Measurements from ENCODE around the gene ATG4C.
"Not testable (repeated sequence)": the region's sequence is repeated elsewhere in the genome, so short reads cannot be mapped to it uniquely, and the experiment has no call there.

The ATG4C gene

GRCh38 chr1:62800281-62800680 lies 16.3 kb downstream of the ATG4C start:
- Mint-ChIP-seq H3K4me1 (ENCODE audit: low read depth) (peaks cover 13% of the 10 kb centered on the region), H3K27ac (no peak overlapping the region), H3K27me3 (ENCODE audit: low read depth) (no peaks in the 10 kb centered on the region), H3K9me3 (no peaks in the 10 kb centered on the region), H3K4me3 (no peak overlapping the region), H3K36me3 (ENCODE audit: low read depth) (peaks cover 1% of the 10 kb centered on the region)

GRCh38 chr1:62800825-62801306 lies 16.9 kb downstream of the ATG4C start:
- H3K27ac Mint-ChIP-seq = no peak overlapping the region
- H3K9me3 Mint-ChIP-seq = no peaks in the 10 kb centered on the region
- H3K4me3 Mint-ChIP-seq = no peak overlapping the region
- H3K27me3 Mint-ChIP-seq (ENCODE audit: low read depth) = no peaks in the 10 kb centered on the region
- H3K4me1 Mint-ChIP-seq (ENCODE audit: low read depth) = peaks cover 13% of the 10 kb centered on the region
- peaks cover 1% of the 10 kb centered on the region for H3K36me3 Mint-ChIP-seq (ENCODE audit: low read depth)

GRCh38 chr1:62809788-62810187 lies 25.9 kb downstream of the ATG4C start:
- Mint-ChIP-seq H3K27me3 (ENCODE audit: low read depth) (no peaks in the 10 kb centered on the region), H3K4me1 (ENCODE audit: low read depth) (no peaks in the 10 kb centered on the region), H3K27ac (no peak overlapping the region), H3K4me3 (no peak overlapping the region), H3K36me3 (ENCODE audit: low read depth) (peaks cover 5% of the 10 kb centered on the region), H3K9me3 (no peaks in the 10 kb centered on the region)

GRCh38 chr1:62810420-62811274 lies 26.7 kb downstream of the ATG4C start:
- Mint-ChIP-seq H3K27me3 (ENCODE audit: low read depth) (no peaks in the 10 kb centered on the region), H3K4me1 (ENCODE audit: low read depth) (no peaks in the 10 kb centered on the region), H3K4me3 (no peak overlapping the region), H3K27ac (no peak overlapping the region), H3K9me3 (no peaks in the 10 kb centered on the region), H3K36me3 (ENCODE audit: low read depth) (peaks cover 5% of the 10 kb centered on the region)

- Mint-ChIP-seq H3K9me3 (peaks cover 7% of the 10 kb centered on the region), H3K36me3 (ENCODE audit: low read depth) (peaks cover 4% of the 10 kb centered on the region), H3K27ac (no peak overlapping the region), H3K4me3 (no peak overlapping the region), H3K27me3 (ENCODE audit: low read depth) (no peaks in the 10 kb centered on the region), H3K4me1 (ENCODE audit: low read depth) (no peaks in the 10 kb centered on the region)
These were observed 39.6 kb downstream of the ATG4C start for GRCh38 chr1:62823556-62823955.

- Mint-ChIP-seq H3K4me3 (no peak overlapping the region), H3K27ac (no peak overlapping the region), H3K27me3 (ENCODE audit: low read depth) (no peaks in the 10 kb centered on the region), H3K9me3 (peaks cover 7% of the 10 kb centered on the region), H3K4me1 (ENCODE audit: low read depth) (no peaks in the 10 kb centered on the region), H3K36me3 (ENCODE audit: low read depth) (peaks cover 2% of the 10 kb centered on the region)
These were observed 43.0 kb downstream of the ATG4C start for GRCh38 chr1:62826901-62827300.

- not testable (repeated sequence) for H3K27me3 Mint-ChIP-seq (ENCODE audit: low read depth); H3K4me1 Mint-ChIP-seq (ENCODE audit: low read depth); H3K9me3 Mint-ChIP-seq; H3K36me3 Mint-ChIP-seq (ENCODE audit: low read depth); H3K27ac Mint-ChIP-seq; H3K4me3 Mint-ChIP-seq
These were observed 43.9 kb downstream of the ATG4C start for GRCh38 chr1:62827786-62828185.

GRCh38 chr1:62832276-62832675 lies 48.3 kb downstream of the ATG4C start:
- Mint-ChIP-seq H3K27me3 (ENCODE audit: low read depth) (no peaks in the 10 kb centered on the region), H3K9me3 (peaks cover 7% of the 10 kb centered on the region), H3K4me3 (no peak overlapping the region), H3K27ac (no peak overlapping the region), H3K36me3 (ENCODE audit: low read depth) (peaks cover 2% of the 10 kb centered on the region), H3K4me1 (ENCODE audit: low read depth) (no peaks in the 10 kb centered on the region)

GRCh38 chr1:62833529-62833928 lies 49.6 kb downstream of the ATG4C start:
- H3K4me3 Mint-ChIP-seq = no peak overlapping the region

GRCh38 chr1:62834400-62834961 lies 50.5 kb downstream of the ATG4C start:
- Mint-ChIP-seq H3K4me1 (ENCODE audit: low read depth) (no peaks in the 10 kb centered on the region), H3K27me3 (ENCODE audit: low read depth) (no peaks in the 10 kb centered on the region), H3K36me3 (ENCODE audit: low read depth) (no peaks in the 10 kb centered on the region), H3K27ac (no peak overlapping the region), H3K4me3 (no peak overlapping the region), H3K9me3 (no peaks in the 10 kb centered on the region)

More at GRCh38 chr1:62833529-62833928, 49.6 kb downstream of the ATG4C start:
- Mint-ChIP-seq H3K4me1 (ENCODE audit: low read depth) (no peaks in the 10 kb centered on the region), H3K27ac (no peak overlapping the region), H3K36me3 (ENCODE audit: low read depth) (no peaks in the 10 kb centered on the region), H3K9me3 (no peaks in the 10 kb centered on the region), H3K27me3 (ENCODE audit: low read depth) (no peaks in the 10 kb centered on the region)

- no peak overlapping the region for H3K27ac Mint-ChIP-seq
- no peaks in the 10 kb centered on the region for H3K9me3 Mint-ChIP-seq
- H3K36me3 Mint-ChIP-seq (ENCODE audit: low read depth) = no peaks in the 10 kb centered on the region
- no peaks in the 10 kb centered on the region for H3K4me1 Mint-ChIP-seq (ENCODE audit: low read depth)
- no peak overlapping the region for H3K4me3 Mint-ChIP-seq
- H3K27me3 Mint-ChIP-seq (ENCODE audit: low read depth) = no peaks in the 10 kb centered on the region
These were observed 53.1 kb downstream of the ATG4C start for GRCh38 chr1:62836856-62837540.

GRCh38 chr1:62840555-62840954 lies 56.6 kb downstream of the ATG4C start:
- no peaks in the 10 kb centered on the region for H3K9me3 Mint-ChIP-seq
- H3K36me3 Mint-ChIP-seq (ENCODE audit: low read depth) = no peaks in the 10 kb centered on the region
- no peaks in the 10 kb centered on the region for H3K4me1 Mint-ChIP-seq (ENCODE audit: low read depth)
- H3K27me3 Mint-ChIP-seq (ENCODE audit: low read depth) = no peaks in the 10 kb centered on the region
- no peak overlapping the region for H3K4me3 Mint-ChIP-seq
- no peak overlapping the region for H3K27ac Mint-ChIP-seq

GRCh38 chr1:62841587-62842169 lies 57.7 kb downstream of the ATG4C start:
- no peaks in the 10 kb centered on the region for H3K36me3 Mint-ChIP-seq (ENCODE audit: low read depth)
- H3K27me3 Mint-ChIP-seq (ENCODE audit: low read depth) = no peaks in the 10 kb centered on the region
- no peak overlapping the region for H3K27ac Mint-ChIP-seq
- no peak overlapping the region for H3K4me3 Mint-ChIP-seq
- no peaks in the 10 kb centered on the region for H3K4me1 Mint-ChIP-seq (ENCODE audit: low read depth)
- no peaks in the 10 kb centered on the region for H3K9me3 Mint-ChIP-seq

GRCh38 chr1:62844030-62844429 lies 60.1 kb downstream of the ATG4C start:
- H3K27me3 Mint-ChIP-seq (ENCODE audit: low read depth) = no peaks in the 10 kb centered on the region
- no peaks in the 10 kb centered on the region for H3K9me3 Mint-ChIP-seq
- H3K4me1 Mint-ChIP-seq (ENCODE audit: low read depth) = no peaks in the 10 kb centered on the region
- no peak overlapping the region for H3K27ac Mint-ChIP-seq
- no peak overlapping the region for H3K4me3 Mint-ChIP-seq
- H3K36me3 Mint-ChIP-seq (ENCODE audit: low read depth) = no peaks in the 10 kb centered on the region

All from T-helper 1 cell treated with Interleukin-12 subunit alpha and Interleukin-12 subunit beta and Interleukin-4 antibody, amounts not matched to agents 30 μg/mL and 1 μg/mL, for 36 hours (primary cell).